DOHH2 (cell line): ENCODE data around the gene ERFE.

Experiments used
- H3F3A ChIP-seq: fragments of 200-600 bp; sonication (generic), shearing (Covaris generic); 2 replicates; pipeline ENCODE4 v1.6.0; 2016; ENCODE audit warnings: antibody characterized with exemption, mild to moderate bottlenecking; ENCODE audit not compliant: control insufficient read depth, insufficient read depth
- H3K27ac ChIP-seq: fragments of 200-600 bp; sonication (generic); 2 replicates; pipeline ENCODE4 v1.5.1; 2014; ENCODE audit warnings: low read depth, mild to moderate bottlenecking, low read length, moderate library complexity
- H3K27me3 ChIP-seq: fragments of 200-600 bp; sonication (generic); 2 replicates; pipeline ENCODE4 v1.6.1; 2014; ENCODE audit warnings: mild to moderate bottlenecking, low read length, mixed read lengths; ENCODE audit not compliant: control insufficient read depth
- H3K36me3 ChIP-seq: fragments of 200-600 bp; sonication (generic); 2 replicates; pipeline ENCODE4 v1.6.1; 2014; ENCODE audit warnings: mild to moderate bottlenecking, low read length, moderate library complexity, mixed read lengths; ENCODE audit not compliant: control insufficient read depth
- H3K4me1 ChIP-seq: fragments of 200-600 bp; sonication (generic); 2 replicates; pipeline ENCODE4 v1.6.1; 2014; ENCODE audit warnings: mild to moderate bottlenecking, low read length, mixed read lengths; ENCODE audit not compliant: control insufficient read depth
- H3K4me2 ChIP-seq: fragments of 200-600 bp; sonication (generic); 2 replicates; pipeline ENCODE4 v1.6.0; 2014; ENCODE audit warnings: mild to moderate bottlenecking, low read length, moderate library complexity
- H3K4me3 ChIP-seq: fragments of 200-600 bp; sonication (generic); 2 replicates; pipeline ENCODE4 v1.5.1; 2014; ENCODE audit warnings: mild to moderate bottlenecking, low read length, mixed read lengths
- H3K79me2 ChIP-seq: fragments of 200-600 bp; sonication (generic); 2 replicates; pipeline ENCODE4 v1.6.1; 2014; ENCODE audit warnings: mild to moderate bottlenecking, low read length, mixed read lengths; ENCODE audit not compliant: control insufficient read depth
- H3K9me2 ChIP-seq: fragments of 200-600 bp; sonication (generic); replicated peaks from 2 replicates; pipeline ENCODE4 v1.6.1; 2014; ENCODE audit warnings: mild to moderate bottlenecking, low read length, mixed read lengths; ENCODE audit not compliant: control insufficient read depth
- H3K9me3 ChIP-seq: fragments of 200-600 bp; sonication (generic); 2 replicates; pipeline ENCODE4 v1.6.1; 2014; ENCODE audit warnings: antibody characterized with exemption, low read length, mixed read lengths; ENCODE audit not compliant: control insufficient read depth, insufficient read depth
- H4K20me1 ChIP-seq: fragments of 200-600 bp; sonication (generic); 2 replicates; pipeline ENCODE4 v1.6.0; 2014; ENCODE audit warnings: low read depth, mild to moderate bottlenecking, antibody characterized with exemption, low read length, moderate library complexity; ENCODE audit not compliant: control insufficient read depth, insufficient read depth
- CTCF ChIP-seq: fragments of 200-600 bp; sonication (generic); IDR thresholded peaks from one replicate; pipeline ENCODE4 v1.5.1; 2014; ENCODE audit warnings: antibody characterized with exemption, mild to moderate bottlenecking, low read depth, low read length; ENCODE audit not compliant: poor library complexity, severe bottlenecking
- EZH2phosphoT487 ChIP-seq: fragments of 200-600 bp; sonication (generic); IDR thresholded peaks from 2 replicates; pipeline ENCODE4 v1.6.1; 2017; ENCODE audit warnings: borderline replicate concordance, mild to moderate bottlenecking, antibody characterized with exemption, low read length, moderate library complexity, mixed read lengths

ERFE gene

GRCh38 chr2:238140721-238141540 lies 17.8 kb upstream of the ERFE start:
- Histone ChIP-seq H3K4me2 (no peak overlapping the region), H3K79me2 (no peaks in the 10 kb centered on the region), H3K27me3 (no peaks in the 10 kb centered on the region), H3K27ac (no peak overlapping the region), H3K36me3 (no peaks in the 10 kb centered on the region), H3K4me1 (peaks cover 19% of the 10 kb centered on the region), H3K9me3 (no peaks in the 10 kb centered on the region), H3K9me2 (no peaks in the 10 kb centered on the region), H4K20me1 (no peaks in the 10 kb centered on the region), H3F3A (no peaks in the 10 kb centered on the region), H3K4me3 (no peak overlapping the region)
- TF ChIP-seq EZH2phosphoT487 (no peak), CTCF (no peak)

GRCh38 chr2:238141541-238142318 lies 17.0 kb upstream of the ERFE start:
- H3K27me3 ChIP-seq = no peaks in the 10 kb centered on the region
- no peak overlapping the region for H3K4me3 ChIP-seq
- peaks cover 19% of the 10 kb centered on the region for H3K4me1 ChIP-seq
- H3K79me2 ChIP-seq = no peaks in the 10 kb centered on the region
- no peaks in the 10 kb centered on the region for H3K36me3 ChIP-seq
- TF ChIP-seq CTCF = no peak
- no peak for TF ChIP-seq EZH2phosphoT487
- no peaks in the 10 kb centered on the region for H3K9me3 ChIP-seq
- no peak overlapping the region for H3K4me2 ChIP-seq
- no peaks in the 10 kb centered on the region for H3K9me2 ChIP-seq
- no peaks in the 10 kb centered on the region for H3F3A ChIP-seq
- no peak overlapping the region for H3K27ac ChIP-seq
- no peaks in the 10 kb centered on the region for H4K20me1 ChIP-seq

GRCh38 chr2:238142382-238143205 lies 16.2 kb upstream of the ERFE start:
- Histone ChIP-seq H3K9me2 (no peaks in the 10 kb centered on the region), H4K20me1 (no peaks in the 10 kb centered on the region), H3K27ac (no peak overlapping the region), H3K9me3 (no peaks in the 10 kb centered on the region), H3K4me3 (no peak overlapping the region), H3K27me3 (no peaks in the 10 kb centered on the region), H3F3A (no peaks in the 10 kb centered on the region), H3K4me2 (no peak overlapping the region), H3K36me3 (no peaks in the 10 kb centered on the region), H3K4me1 (peaks cover 26% of the 10 kb centered on the region), H3K79me2 (no peaks in the 10 kb centered on the region)
- TF ChIP-seq CTCF = no peak
- no peak for TF ChIP-seq EZH2phosphoT487
